ENCODE results near the gene KBTBD12. TPM values are rescaled to one million over a fixed set of nuclear protein-coding genes. Genes with fewer than 3 reads are reported as not detected.
"Not testable (repeated sequence)": the region's sequence is repeated elsewhere in the genome, so short reads cannot be mapped to it uniquely, and the experiment has no call there.

KBTBD12 gene
- total and polyA plus RNA-seq, 4 donors: 0.02 to 0.89 (median 0.08) TPM; not detected in 1

GRCh38 chr3:127867986-127868385 is 47.0 kb upstream of the KBTBD12 start (continued):
- TF ChIP-seq, protein P1, sequence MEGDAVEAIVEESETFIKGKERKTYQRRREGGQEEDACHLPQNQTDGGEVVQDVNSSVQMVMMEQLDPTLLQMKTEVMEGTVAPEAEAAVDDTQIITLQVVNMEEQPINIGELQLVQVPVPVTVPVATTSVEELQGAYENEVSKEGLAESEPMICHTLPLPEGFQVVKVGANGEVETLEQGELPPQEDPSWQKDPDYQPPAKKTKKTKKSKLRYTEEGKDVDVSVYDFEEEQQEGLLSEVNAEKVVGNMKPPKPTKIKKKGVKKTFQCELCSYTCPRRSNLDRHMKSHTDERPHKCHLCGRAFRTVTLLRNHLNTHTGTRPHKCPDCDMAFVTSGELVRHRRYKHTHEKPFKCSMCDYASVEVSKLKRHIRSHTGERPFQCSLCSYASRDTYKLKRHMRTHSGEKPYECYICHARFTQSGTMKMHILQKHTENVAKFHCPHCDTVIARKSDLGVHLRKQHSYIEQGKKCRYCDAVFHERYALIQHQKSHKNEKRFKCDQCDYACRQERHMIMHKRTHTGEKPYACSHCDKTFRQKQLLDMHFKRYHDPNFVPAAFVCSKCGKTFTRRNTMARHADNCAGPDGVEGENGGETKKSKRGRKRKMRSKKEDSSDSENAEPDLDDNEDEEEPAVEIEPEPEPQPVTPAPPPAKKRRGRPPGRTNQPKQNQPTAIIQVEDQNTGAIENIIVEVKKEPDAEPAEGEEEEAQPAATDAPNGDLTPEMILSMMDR (IDR thresholded peaks at IDR 0.05; ENCODE audit: low read depth, low read length, missing input control): no peak
- TF ChIP-seq NR2F2 (IDR thresholded peaks at IDR 0.05) (no peak), HNF4A (conservative IDR thresholded peaks at IDR 0.05) (no peak), FOXA1 (IDR thresholded peaks at IDR 0.05) (no peak)

- Histone ChIP-seq H3K36me3 (ENCODE audit: control insufficient read depth in 4 of 4, insufficient read depth in 3 of 4, low read depth in 1 of 4, low read length in 3 of 4) (no peaks in the 10 kb centered on the region), H3K9ac (ENCODE audit: low read depth in 1 of 2, low read length in 2 of 2) (no peak overlapping the region), H3K4me1 (ENCODE audit: control insufficient read depth in 4 of 4, insufficient read depth in 4 of 4, low read length in 3 of 4) (no peaks in the 10 kb centered on the region), H3K27me3 (ENCODE audit: control insufficient read depth in 4 of 4, insufficient read depth in 4 of 4, low read length in 3 of 4) (no peaks in the 10 kb centered on the region), H3K9me3 (ENCODE audit: control insufficient read depth in 4 of 4, low read length in 3 of 4) (no peaks in the 10 kb centered on the region), H3K4me3 (ENCODE audit: low read depth in 1 of 3, low read length in 3 of 3) (no peak overlapping the region), H3K27ac (ENCODE audit: low read depth in 1 of 2, low read length in 2 of 2) (no peak overlapping the region)
- no peak for TF ChIP-seq YY1 (IDR thresholded peaks at IDR 0.05)
- no peak for TF ChIP-seq RXRA (IDR thresholded peaks at IDR 0.05)
- TF ChIP-seq GABPA (IDR thresholded peaks at IDR 0.05 in 1 of 2, conservative IDR thresholded peaks at IDR 0.05 in 1 of 2): no peak
- no peak for TF ChIP-seq FOXA2 (IDR thresholded peaks at IDR 0.05)
- TF ChIP-seq ZBTB33 (IDR thresholded peaks at IDR 0.05): no peak
- no peak for TF ChIP-seq JUND (IDR thresholded peaks at IDR 0.05)
- TF ChIP-seq, protein P1 (IDR thresholded peaks at IDR 0.05; ENCODE audit: low read depth, low read length, missing input control): no peak
- TF ChIP-seq MAX (IDR thresholded peaks at IDR 0.05): no peak
- TF ChIP-seq, protein P2, sequence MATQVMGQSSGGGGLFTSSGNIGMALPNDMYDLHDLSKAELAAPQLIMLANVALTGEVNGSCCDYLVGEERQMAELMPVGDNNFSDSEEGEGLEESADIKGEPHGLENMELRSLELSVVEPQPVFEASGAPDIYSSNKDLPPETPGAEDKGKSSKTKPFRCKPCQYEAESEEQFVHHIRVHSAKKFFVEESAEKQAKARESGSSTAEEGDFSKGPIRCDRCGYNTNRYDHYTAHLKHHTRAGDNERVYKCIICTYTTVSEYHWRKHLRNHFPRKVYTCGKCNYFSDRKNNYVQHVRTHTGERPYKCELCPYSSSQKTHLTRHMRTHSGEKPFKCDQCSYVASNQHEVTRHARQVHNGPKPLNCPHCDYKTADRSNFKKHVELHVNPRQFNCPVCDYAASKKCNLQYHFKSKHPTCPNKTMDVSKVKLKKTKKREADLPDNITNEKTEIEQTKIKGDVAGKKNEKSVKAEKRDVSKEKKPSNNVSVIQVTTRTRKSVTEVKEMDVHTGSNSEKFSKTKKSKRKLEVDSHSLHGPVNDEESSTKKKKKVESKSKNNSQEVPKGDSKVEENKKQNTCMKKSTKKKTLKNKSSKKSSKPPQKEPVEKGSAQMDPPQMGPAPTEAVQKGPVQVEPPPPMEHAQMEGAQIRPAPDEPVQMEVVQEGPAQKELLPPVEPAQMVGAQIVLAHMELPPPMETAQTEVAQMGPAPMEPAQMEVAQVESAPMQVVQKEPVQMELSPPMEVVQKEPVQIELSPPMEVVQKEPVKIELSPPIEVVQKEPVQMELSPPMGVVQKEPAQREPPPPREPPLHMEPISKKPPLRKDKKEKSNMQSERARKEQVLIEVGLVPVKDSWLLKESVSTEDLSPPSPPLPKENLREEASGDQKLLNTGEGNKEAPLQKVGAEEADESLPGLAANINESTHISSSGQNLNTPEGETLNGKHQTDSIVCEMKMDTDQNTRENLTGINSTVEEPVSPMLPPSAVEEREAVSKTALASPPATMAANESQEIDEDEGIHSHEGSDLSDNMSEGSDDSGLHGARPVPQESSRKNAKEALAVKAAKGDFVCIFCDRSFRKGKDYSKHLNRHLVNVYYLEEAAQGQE (IDR thresholded peaks at IDR 0.05): no peak
- no peak for TF ChIP-seq HNF4G (IDR thresholded peaks at IDR 0.05)
- TF ChIP-seq NR2F2 (IDR thresholded peaks at IDR 0.05): no peak
- TF ChIP-seq SP1 (IDR thresholded peaks at IDR 0.05): no peak
- no peak for TF ChIP-seq FOXA1 (IDR thresholded peaks at IDR 0.05)
- no peak for TF ChIP-seq TAF1 (conservative IDR thresholded peaks at IDR 0.05)
- 77% methylated on average over 4 of the region's 4 CpGs for WGBS
- DNase-seq (ENCODE audit: low spot score): no peak
Measured at GRCh38 chr3:127870156-127870555, 44.9 kb upstream of the KBTBD12 start.

DNA sequence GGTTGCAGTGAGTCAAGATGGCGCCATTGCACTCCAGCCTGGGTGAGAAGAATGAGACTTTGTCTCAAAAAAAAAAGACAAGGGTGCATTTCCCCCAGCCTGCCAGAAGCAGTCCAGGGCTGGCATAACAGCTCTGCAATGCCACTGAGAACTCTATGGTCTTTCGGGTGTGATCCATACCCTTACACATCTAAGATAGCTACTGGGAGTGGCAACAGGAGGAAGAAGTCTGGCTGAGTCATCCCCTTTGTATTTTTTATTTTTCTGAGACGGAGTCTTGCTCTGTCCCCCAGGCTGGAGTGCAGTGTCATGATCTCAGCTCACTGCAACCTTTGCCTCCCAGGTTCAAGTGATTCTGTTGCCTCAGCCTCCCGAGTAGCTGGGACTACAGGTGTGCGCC is 40.9 kb upstream of the KBTBD12 start:
- H3K27me3 ChIP-seq (ENCODE audit: control insufficient read depth in 4 of 4, insufficient read depth in 4 of 4, low read length in 3 of 4); DNase-seq (ENCODE audit: low spot score); H3K4me1 ChIP-seq (ENCODE audit: control insufficient read depth in 4 of 4, insufficient read depth in 4 of 4, low read length in 3 of 4); H3K27ac ChIP-seq (ENCODE audit: low read depth in 1 of 2, low read length in 2 of 2); H3K36me3 ChIP-seq (ENCODE audit: control insufficient read depth in 4 of 4, insufficient read depth in 3 of 4, low read depth in 1 of 4, low read length in 3 of 4); H3K9me3 ChIP-seq (ENCODE audit: control insufficient read depth in 4 of 4, low read length in 3 of 4); H3K4me3 ChIP-seq (ENCODE audit: low read depth in 1 of 3, low read length in 3 of 3); H3K9ac ChIP-seq (ENCODE audit: low read depth in 1 of 2, low read length in 2 of 2): not testable (repeated sequence)
- 95% methylated on average over 5 of the region's 5 CpGs for WGBS

Data from liver (tissue), 9 donors.